ENCODE results near the gene FRRS1.

- TF ChIP-seq CTCF (conservative IDR thresholded peaks at IDR 0.05; ENCODE audit: low read depth, low read length) (no peak), RAD21 (IDR thresholded peaks at IDR 0.05; ENCODE audit: low read length) (no peak), SMC3 (IDR thresholded peaks at IDR 0.05; ENCODE audit: low read depth, low read length) (no peak), POLR2A (IDR thresholded peaks at IDR 0.05; ENCODE audit: low read depth, low read length) (no peak), CEBPB (IDR thresholded peaks at IDR 0.05; ENCODE audit: low read depth, low read length) (no peak), USF2 (IDR thresholded peaks at IDR 0.05; ENCODE audit: low read depth, low read length) (no peak), MAZ (IDR thresholded peaks at IDR 0.05; ENCODE audit: borderline replicate concordance, low read depth, low read length) (no peak), MAFK (IDR thresholded peaks at IDR 0.05; ENCODE audit: low read depth, low read length) (no peak), CHD1 (IDR thresholded peaks at IDR 0.05; ENCODE audit: low read depth, low read length) (no peak), MXI1 (IDR thresholded peaks at IDR 0.05; ENCODE audit: borderline replicate concordance, low read depth, low read length) (no peak)
These were observed 64.2 kb downstream of the FRRS1 start for GRCh38 chr1:99702221-99702620.

All from IMR-90 (cell line).